Activated naive CD4-positive, alpha-beta T cell treated with anti-CD3 and anti-CD28 coated beads for 36 hours (primary cell): ENCODE measurements around the gene KCNQ2. TPM values are rescaled to one million over a fixed set of nuclear protein-coding genes. Genes with fewer than 3 reads are reported as not detected.

ENCODE experiments used
- CTCF ChIA-PET: fragments of 350-600 bp; sonication (Branson Sonifier 250); formaldehyde crosslinking; loops from one replicate; lab custom pipeline; 2021; ENCODE audit warnings: antibody characterized with exemption; lab: Charles Lee
- DNase-seq: peaks from one replicate; pipeline ENCODE4 v3.0.0-alpha.2; 2020
- H3K27ac Mint-ChIP-seq: one replicate; pipeline ENCODE4 v1.8.0; 2021; ENCODE audit warnings: mild to moderate bottlenecking, mixed read lengths
- H3K27me3 Mint-ChIP-seq: one replicate; pipeline ENCODE4 v1.8.0; 2021; ENCODE audit warnings: low read depth, mixed read lengths
- H3K36me3 Mint-ChIP-seq: one replicate; pipeline ENCODE4 v1.8.0; 2021; ENCODE audit warnings: low read depth, mixed read lengths
- H3K4me1 Mint-ChIP-seq: one replicate; pipeline ENCODE4 v1.8.0; 2021; ENCODE audit warnings: low read depth, mixed read lengths
- H3K4me3 Mint-ChIP-seq: one replicate; pipeline ENCODE4 v1.8.0; 2021; ENCODE audit warnings: mild to moderate bottlenecking, moderate library complexity, mixed read lengths
- H3K9me3 Mint-ChIP-seq: one replicate; pipeline ENCODE4 v1.8.0; 2021; ENCODE audit warnings: mixed read lengths
- intact Hi-C: fragments of 100-400 bp; cut with micrococcal nuclease; formaldehyde crosslinking; loops from one replicate; pipeline ENCODE4 v1.15.1; 2023
- total RNA-seq, 2 experiments: library from RNA; stranded (reverse); gene quantifications; one replicate each; pipeline ENCODE4 v1.2.3, GENCODE V29; 2021

The KCNQ2 gene
- total RNA-seq, 2 experiments from 2014 or later, result not detected

DNA sequence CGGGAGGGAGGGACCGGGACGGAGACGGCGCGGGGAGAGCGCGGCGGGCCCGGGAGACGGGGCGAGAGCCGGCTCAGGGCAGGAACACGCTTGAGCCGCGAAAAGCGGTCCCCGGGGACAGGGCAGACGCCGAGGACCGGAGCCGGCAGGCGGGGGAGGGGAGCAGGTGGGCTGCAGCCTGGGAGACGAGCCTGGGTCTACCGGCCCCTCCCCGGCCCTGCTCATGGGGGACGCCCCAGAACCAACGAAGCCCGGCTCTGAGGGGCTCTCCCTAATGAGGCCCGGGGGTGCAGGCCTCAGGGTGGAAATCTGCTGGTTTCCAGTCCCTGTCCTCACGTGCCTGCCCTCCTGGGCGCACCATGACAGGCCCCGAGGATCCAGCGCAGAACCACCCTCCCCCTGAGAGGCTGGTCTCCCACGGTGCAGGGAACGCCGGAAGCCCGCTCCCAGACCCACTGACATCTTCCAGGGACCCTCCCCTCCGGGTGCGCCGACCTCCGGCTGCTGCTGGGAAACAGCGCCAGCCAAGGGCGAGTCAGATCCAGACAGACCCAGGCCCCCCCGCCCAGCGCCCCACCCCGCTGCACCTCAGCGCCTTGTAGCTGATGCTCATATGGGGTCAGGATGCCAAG, 27.0 kb upstream of the KCNQ2 start:
- no peak overlapping the region for H3K4me3 Mint-ChIP-seq
- peaks cover 5% of the 10 kb centered on the region for H3K4me1 Mint-ChIP-seq
- H3K27ac Mint-ChIP-seq, result no peak overlapping the region
- DNase-seq, result no peak
- H3K9me3 Mint-ChIP-seq, result peaks cover 2% of the 10 kb centered on the region
- CTCF ChIA-PET, result no interaction called here
- peaks cover 18% of the 10 kb centered on the region for H3K27me3 Mint-ChIP-seq
- intact Hi-C loops, result no loop called here
- no peaks in the 10 kb centered on the region for H3K36me3 Mint-ChIP-seq

DNA sequence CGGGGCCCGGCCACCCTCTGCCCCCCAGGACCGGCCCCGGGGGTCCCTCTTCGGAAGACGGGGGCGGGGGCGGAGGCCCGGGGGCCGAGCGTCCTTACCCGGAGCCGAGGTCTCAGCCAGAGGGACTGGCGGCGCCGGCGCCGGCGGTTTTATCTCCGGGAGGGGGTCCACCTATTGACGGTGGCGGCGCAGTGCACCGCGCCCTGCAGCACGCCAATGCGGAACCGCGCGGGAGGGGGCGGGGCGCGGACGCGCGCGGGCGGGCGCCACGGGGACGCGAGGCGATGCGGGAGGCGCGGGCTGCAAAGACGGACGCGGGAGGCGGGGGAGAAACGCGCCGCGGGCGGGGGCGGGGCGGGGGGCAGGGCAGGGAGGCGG, 26.5 kb upstream of the KCNQ2 start, which contains the start of gene EEF1A2:
Gene EEF1A2 (minus strand): TSS at position 124 of the 378 bp plus-strand sequence. CDS start 1,320 bp downstream, outside the sequence.
- no peaks in the 10 kb centered on the region for H3K9me3 Mint-ChIP-seq
- no peak within 1 kb of the TSS for H3K27ac Mint-ChIP-seq
- H3K4me1 Mint-ChIP-seq, result peaks cover 5% of the 10 kb centered on the region
- H3K27me3 Mint-ChIP-seq, result peaks cover 18% of the 10 kb centered on the region
- H3K4me3 Mint-ChIP-seq, result no peak within 1 kb of the TSS
- no peak for DNase-seq
- H3K36me3 Mint-ChIP-seq, result no peaks in the 10 kb centered on the region
- CTCF ChIA-PET, result no interaction called here
- intact Hi-C loops, result no loop called here

DNA sequence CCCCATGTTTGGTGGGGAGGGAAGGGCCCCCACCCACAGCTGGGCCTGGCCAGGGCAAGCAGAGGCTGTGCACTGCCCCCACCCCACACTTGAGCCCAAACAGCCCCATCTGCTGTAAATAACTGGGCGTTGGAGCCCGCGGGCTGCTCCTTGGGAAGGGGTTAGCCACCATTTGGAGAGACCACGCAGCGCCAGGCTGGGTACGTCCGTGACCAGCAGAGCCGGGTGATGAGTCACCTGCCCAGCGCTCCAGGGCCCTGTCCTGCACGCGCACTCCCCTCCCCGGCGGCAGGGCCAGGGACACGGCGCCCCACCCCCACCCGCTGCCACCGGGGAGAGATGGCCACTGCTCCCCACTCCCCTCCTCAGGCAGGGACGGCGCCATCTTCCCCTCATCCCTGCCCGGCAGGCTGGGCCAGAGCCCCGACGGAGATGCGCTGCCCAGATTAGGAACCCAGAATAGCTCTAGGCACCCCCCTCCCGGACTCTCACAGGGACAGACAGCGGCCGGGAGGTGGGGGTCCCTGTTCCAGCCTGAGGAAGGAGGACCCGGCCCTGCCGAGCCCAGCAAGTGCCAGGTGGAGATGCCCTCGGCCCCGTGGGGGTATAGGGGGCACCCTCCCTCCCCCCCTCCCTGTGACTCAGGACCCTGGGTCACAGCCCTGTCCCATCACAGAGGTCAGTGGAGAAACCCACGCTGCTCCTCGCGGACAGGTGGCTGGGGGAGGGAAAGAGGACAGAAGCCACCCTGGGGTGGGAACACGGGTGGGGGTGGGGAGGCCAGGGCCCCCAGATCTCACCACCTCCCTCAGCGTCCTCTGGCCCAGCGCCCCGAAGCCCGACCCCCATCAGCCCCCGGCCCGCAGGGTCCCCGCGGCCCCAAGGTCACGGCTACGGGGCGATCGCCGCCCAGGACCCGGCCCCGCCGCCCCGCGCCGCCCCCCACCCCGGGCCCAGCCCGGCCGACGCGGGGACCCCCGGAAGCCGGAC, 25.8 kb upstream of the KCNQ2 start:
- H3K27ac Mint-ChIP-seq, result no peak overlapping the region
- DNase-seq, result no peak
- intact Hi-C loops, result loop anchor here (2.0 kb wide), 1 partner anchor 23 kb away; the partner anchor contains the start of gene PPDPF
- CTCF ChIA-PET, result interaction anchor here (2.7 kb wide), 1 partner anchor 23 kb away, joined by 8 read pairs; the partner anchor contains the start of gene PPDPF
- peaks cover 18% of the 10 kb centered on the region for H3K27me3 Mint-ChIP-seq
- peaks cover 5% of the 10 kb centered on the region for H3K4me1 Mint-ChIP-seq
- H3K4me3 Mint-ChIP-seq, result no peak overlapping the region
- no peaks in the 10 kb centered on the region for H3K36me3 Mint-ChIP-seq
- no peaks in the 10 kb centered on the region for H3K9me3 Mint-ChIP-seq

DNA sequence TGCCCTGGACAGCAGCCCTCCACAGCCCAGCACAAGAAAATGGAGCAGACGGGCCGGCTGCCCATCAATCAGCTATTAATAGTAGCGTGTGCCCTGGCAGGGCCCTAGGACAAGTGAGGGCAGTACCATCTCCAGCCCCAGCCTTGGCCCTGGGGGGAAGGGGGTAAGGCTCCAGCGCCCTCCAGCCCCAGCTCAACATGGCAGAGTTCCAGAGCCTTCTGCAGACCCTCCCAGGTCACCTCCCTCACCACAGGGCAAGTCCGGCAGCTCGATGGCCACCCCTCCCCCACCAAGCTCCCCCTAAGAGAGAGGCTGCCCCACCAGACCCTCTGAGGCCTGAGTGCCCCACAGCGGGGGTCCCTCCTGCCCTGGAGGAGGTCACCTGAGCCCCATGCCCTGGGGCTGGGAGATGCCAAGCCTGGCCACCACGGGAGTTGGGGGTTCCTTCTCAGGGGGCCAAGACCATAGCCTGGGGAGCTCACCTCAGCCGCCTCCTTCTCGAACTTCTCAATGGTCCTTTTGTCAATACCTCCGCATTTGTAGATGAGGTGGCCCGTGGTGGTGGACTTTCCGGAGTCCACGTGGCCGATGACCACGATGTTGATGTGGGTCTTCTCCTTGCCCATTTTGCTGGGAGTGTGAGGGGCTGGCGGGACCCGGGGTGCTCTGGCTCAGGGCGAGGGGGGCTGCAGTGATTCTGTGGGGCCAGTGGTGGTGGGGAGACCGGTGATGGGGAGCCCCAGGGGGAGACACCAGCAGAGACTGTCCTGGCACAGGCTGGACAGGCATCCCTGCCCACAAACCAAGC, 24.9 kb upstream of the KCNQ2 start:
- H3K4me1 Mint-ChIP-seq, result peaks cover 5% of the 10 kb centered on the region
- CTCF ChIA-PET, result interaction anchor here (0.8 to 2.7 kb wide), 8 partner anchors 12 to 476 kb away, joined by 3 to 18 read pairs (median 4); partner anchors contain the start of genes PPDPF and PTK6
- DNase-seq, result no peak
- intact Hi-C loops, result loop anchor here (2.0 kb wide), 1 partner anchor 23 kb away; the partner anchor contains the start of gene PPDPF
- no peak overlapping the region for H3K27ac Mint-ChIP-seq
- H3K36me3 Mint-ChIP-seq, result no peaks in the 10 kb centered on the region
- no peaks in the 10 kb centered on the region for H3K9me3 Mint-ChIP-seq
- peaks cover 18% of the 10 kb centered on the region for H3K27me3 Mint-ChIP-seq
- no peak overlapping the region for H3K4me3 Mint-ChIP-seq

DNA sequence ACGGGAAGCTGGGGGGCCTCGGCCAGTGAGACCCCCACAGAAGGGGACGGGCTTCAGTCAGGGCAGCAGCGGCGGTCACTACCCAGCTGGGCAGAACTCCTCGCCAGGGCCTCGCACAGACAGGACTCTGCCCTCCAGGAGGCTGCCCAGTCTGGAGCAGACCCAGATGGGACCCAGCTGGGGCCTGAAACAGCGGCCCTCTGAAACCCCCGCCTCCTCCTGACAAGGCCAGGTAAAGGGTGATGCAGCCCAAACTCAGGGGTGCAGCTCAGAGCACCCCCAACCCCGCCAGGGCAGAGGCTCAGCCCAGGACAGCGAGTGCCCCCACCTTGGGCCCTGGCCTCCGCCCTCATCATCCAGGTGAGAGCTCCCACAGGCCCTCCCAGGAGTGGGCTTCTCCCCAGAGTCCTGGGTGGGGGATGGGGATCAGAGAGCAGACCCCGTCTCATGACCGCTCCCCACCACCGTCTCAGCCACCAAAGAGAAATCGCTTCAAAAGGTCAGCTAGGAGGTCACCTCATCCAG, 24.2 kb upstream of the KCNQ2 start:
- no peak for DNase-seq
- CTCF ChIA-PET, result interaction anchor here (0.7 to 2.7 kb wide), 17 partner anchors 13 to 477 kb away, joined by 3 to 18 read pairs (median 3); partner anchors contain the start of genes ABHD16B, PPDPF and PTK6
- no peaks in the 10 kb centered on the region for H3K36me3 Mint-ChIP-seq
- intact Hi-C loops, result loop anchor here (2.0 kb wide), 1 partner anchor 24 kb away; the partner anchor contains the start of gene PPDPF
- H3K27ac Mint-ChIP-seq, result no peak overlapping the region
- no peaks in the 10 kb centered on the region for H3K9me3 Mint-ChIP-seq
- H3K4me3 Mint-ChIP-seq, result no peak overlapping the region
- peaks cover 18% of the 10 kb centered on the region for H3K27me3 Mint-ChIP-seq
- peaks cover 5% of the 10 kb centered on the region for H3K4me1 Mint-ChIP-seq

DNA sequence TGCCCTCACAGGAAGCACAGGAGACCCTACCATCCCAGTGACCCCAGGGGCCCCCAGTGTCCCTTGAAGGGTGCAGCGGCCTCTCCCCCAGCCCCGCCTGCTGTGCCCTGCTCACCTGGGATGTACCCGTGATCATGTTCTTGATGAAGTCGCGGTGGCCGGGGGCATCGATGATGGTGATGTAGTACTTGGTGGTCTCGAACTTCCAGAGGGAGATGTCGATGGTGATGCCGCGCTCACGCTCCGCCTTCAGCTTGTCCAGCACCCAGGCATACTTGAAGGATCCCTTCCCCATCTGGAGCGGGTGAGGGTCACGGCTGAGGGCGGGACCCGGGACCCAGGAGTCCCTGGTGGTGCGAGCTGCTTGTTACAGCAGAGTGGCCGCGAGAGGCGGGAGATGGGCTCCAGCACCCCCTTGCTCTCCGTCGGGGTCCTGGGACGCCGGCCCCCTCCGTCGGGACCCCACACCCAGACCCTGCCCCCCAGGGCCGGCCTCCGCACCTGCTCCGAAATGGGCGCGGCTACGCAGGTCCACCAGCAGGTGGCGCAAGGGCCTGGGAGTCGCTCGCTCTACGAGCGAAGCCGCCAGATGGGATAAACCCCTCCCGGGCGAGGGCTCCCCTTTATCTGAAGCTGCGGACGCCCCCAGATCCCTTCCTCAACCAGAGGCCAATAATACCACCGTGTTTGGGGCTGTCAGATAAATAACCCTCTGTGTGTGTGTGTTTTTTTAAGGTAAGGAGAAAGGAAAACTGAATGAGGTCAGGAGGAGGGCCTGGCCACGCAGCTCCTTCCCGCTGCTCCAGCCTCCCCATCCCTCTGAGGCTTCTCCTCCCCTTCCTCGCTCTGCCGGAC, 23.5 kb upstream of the KCNQ2 start:
- intact Hi-C loops, result loop anchor here (2.0 kb wide), 1 partner anchor 25 kb away; the partner anchor contains the start of gene PPDPF
- CTCF ChIA-PET, result interaction anchor here (0.7 to 2.7 kb wide), 18 partner anchors 12 to 478 kb away, joined by 3 to 18 read pairs (median 3); partner anchors contain the start of genes ABHD16B, PPDPF and PTK6
- Mint-ChIP-seq H3K4me3 (peak overlapping the region; percentile 15), H3K9me3 (no peaks in the 10 kb centered on the region), H3K4me1 (peaks cover 5% of the 10 kb centered on the region), H3K36me3 (no peaks in the 10 kb centered on the region), H3K27ac (no peak overlapping the region), H3K27me3 (peaks cover 21% of the 10 kb centered on the region)
- peak; percentile 84 for DNase-seq

DNA sequence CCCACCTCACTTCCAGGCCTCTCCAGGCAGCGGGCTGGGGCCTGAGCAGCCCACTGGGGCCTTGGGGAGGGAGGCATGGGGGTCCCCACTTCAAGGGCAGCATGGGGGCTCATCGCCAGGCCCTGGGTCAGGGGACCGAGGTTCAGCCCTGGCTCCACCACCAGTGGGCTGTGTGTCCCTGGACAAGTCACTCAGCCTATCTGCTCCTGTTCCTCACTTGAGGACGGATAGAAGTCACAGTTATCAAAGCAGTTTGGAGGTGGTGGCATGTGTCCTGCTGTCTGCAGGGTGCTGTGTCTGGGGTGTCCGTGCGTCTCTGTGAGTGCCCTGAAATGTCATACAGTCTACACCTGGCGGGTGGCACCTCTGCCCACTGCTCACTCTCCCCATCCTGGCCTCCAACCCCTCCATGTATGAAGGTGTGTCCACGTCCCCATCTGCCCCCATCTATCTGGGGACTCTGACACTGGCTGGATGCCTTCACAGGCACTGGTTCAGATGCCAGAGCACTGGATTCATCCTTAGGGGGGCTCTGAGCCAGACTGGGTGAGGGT, 22.8 kb upstream of the KCNQ2 start:
- Mint-ChIP-seq H3K4me1 (peaks cover 5% of the 10 kb centered on the region), H3K27ac (no peak overlapping the region), H3K4me3 (no peak overlapping the region), H3K9me3 (no peaks in the 10 kb centered on the region), H3K36me3 (no peaks in the 10 kb centered on the region), H3K27me3 (peaks cover 22% of the 10 kb centered on the region)
- no peak for DNase-seq
- CTCF ChIA-PET, result interaction anchor here (0.9 to 2.7 kb wide), 3 partner anchors 11 to 26 kb away, joined by 3 to 18 read pairs (median 8); partner anchors contain the start of gene PPDPF
- intact Hi-C loops, result no loop called here

DNA sequence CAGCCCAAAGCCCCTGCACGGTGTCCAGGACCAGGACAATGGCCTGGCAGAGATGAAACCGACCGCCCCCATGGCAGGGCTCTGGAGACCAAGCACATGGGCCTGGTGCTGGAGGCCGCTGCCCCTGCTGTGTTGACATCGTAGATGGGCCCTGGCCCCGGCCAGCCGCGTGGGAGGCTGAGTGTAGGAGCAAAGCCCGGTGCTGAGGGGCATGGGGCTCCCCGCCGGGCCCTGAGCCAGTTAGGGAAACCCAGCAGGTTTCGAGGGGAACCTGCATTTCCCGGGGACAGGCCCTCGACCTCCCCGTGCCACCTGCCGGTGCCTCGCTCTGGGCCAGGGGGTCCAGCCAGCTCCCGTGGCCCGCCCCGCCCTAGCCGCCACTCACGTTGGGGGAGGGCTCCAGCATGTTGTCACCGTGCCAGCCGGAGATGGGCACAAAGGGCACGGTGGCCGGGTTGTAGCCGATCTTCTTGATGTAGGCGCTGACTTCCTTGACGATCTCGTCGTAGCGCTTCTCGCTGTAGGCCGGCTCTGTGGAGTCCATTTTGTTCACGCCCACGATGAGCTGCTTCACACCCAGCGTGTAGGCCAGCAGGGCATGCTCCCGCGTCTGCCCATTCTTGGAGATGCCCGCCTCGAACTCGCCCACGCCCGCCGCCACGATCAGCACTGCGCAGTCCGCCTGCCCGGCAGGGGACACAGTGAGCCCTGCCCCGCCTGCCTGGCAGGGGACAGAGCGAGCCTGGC, 22.1 kb upstream of the KCNQ2 start:
- CTCF ChIA-PET, result no interaction called here
- no peaks in the 10 kb centered on the region for H3K9me3 Mint-ChIP-seq
- H3K27ac Mint-ChIP-seq, result no peak overlapping the region
- H3K4me1 Mint-ChIP-seq, result peaks cover 5% of the 10 kb centered on the region
- DNase-seq, result no peak
- H3K27me3 Mint-ChIP-seq, result peaks cover 26% of the 10 kb centered on the region
- intact Hi-C loops, result no loop called here
- no peak overlapping the region for H3K4me3 Mint-ChIP-seq
- H3K36me3 Mint-ChIP-seq, result no peaks in the 10 kb centered on the region

DNA sequence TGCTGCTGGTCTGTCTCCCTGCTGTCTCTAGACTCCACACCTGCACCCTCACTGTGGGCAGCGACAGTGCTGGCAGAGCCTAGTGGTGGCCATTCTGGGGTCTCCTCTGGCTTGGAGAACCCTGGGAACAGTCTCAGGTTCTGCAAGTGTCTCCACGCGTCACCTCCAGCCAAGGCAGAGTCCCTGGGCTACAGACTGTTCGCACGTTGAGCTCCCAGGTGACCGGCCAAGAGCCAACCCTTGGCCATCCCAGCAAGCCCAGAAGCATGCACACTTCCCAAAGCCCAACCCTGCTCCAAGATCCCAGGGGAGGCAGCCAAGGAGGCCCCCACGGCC, 21.6 kb upstream of the KCNQ2 start:
- no peak for DNase-seq
- Mint-ChIP-seq H3K4me3 (no peak overlapping the region), H3K27ac (no peak overlapping the region), H3K4me1 (peaks cover 5% of the 10 kb centered on the region), H3K9me3 (no peaks in the 10 kb centered on the region), H3K36me3 (no peaks in the 10 kb centered on the region), H3K27me3 (peaks cover 26% of the 10 kb centered on the region)
- CTCF ChIA-PET, result interaction anchor here (0.6 kb wide), 1 partner anchor 700 kb away, joined by 3 read pairs; no protein-coding TSS in a partner anchor
- intact Hi-C loops, result no loop called here

DNA sequence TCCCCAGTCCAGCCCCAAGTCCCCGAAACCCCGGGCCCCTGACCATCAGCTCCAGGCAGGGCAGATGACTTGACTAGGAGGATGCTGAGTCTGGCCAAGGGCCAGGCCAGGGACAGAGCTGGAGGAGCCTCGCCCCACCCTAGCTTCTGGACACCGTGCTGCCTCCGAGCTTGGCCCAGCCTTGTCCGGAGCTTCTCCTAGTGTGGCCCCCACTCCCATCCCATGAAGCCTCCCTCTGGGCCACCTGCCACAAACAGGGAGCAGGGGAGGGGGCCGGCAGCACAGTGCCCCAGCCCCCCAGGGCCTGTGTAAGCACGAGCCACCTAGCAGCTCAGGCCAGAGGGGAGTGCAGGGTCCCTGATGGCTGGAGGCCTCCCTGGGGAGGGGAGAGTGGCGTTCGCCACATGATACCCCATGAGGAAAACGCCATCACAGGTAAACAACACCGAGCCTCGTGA, 21.1 kb upstream of the KCNQ2 start:
- intact Hi-C loops, result no loop called here

More for the DNA sequence above, 21.1 kb upstream of the KCNQ2 start:
- H3K4me1 Mint-ChIP-seq, result peaks cover 5% of the 10 kb centered on the region
- CTCF ChIA-PET, result interaction anchor here (0.6 kb wide), 1 partner anchor 701 kb away, joined by 3 read pairs; no protein-coding TSS in a partner anchor
- no peak overlapping the region for H3K27ac Mint-ChIP-seq
- no peaks in the 10 kb centered on the region for H3K36me3 Mint-ChIP-seq
- H3K4me3 Mint-ChIP-seq, result no peak overlapping the region
- H3K27me3 Mint-ChIP-seq, result peaks cover 26% of the 10 kb centered on the region
- DNase-seq, result no peak
- H3K9me3 Mint-ChIP-seq, result no peaks in the 10 kb centered on the region
